ENCODE data around the gene HIVEP2.

DNA sequence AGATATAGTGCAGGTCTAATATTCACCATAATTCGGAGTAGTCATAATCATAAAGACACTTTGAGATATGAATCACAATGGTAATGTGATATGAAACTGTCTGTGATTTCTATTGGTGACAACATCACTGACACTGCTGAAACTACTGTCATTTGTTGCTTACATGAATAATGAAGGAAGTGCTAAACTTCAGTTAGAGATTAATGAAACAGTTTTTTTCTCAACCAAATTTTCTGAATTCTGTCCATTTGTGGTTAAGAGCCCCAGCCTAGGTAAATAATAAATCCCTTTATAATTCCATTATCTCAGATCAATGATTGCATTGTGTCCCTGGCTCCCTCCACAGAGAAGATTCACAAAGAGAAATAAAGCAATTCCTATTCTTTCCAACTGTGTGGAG lies 122.6 kb downstream of the HIVEP2 start:
- TF ChIP-seq CTCF (IDR thresholded peaks at IDR 0.05): no peak
- no peak for TF ChIP-seq POLR2AphosphoS5 (IDR thresholded peaks at IDR 0.05)
- no peak for TF ChIP-seq POLR2A (IDR thresholded peaks at IDR 0.05)
- TF ChIP-seq EP300 (IDR thresholded peaks at IDR 0.05): no peak

All from stomach (tissue), 4 donors.